ENCODE measurements around the gene TCFL5.

Gene TCFL5

DNA sequence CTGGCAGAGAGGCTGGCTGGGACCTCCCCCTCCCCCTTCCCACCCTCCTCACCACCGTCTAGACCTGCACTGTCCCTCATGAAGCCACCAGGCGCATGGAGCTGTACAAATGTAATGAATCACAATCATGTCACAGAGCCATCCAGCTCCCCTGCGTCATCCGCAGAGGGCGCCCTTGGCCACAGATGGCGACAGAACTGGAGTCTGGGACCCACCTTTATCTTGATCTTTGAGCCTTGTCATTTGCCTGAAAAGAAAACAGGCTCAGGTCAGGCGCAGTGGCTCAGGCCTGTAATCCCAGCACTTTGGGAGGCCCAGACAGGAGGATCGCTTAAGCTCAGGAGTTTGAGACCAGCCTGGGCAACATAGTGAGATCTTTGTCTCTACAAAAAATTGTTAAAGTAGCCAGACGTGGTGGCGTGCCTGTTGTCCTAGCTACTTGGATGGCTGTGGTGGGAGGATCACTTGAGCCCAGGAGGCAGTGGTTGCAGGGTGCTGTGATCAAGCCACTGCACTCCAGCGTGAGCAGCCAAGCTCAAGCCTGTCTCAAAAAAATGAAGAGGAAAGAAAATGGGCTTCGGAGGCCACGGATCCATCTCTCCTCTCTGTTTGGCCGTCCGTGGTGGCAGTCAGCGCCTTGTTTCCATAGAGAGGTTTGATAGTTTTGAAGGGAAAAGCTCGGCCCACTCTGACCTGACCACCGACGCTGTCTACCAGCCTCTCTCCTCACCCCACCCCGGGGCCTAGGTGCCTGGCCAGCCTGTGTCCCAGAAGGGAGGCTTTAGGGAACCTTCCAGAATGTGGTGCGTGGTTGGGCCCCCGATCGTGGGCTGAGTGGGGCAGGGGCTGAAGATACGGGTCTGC is 38.6 kb downstream of the TCFL5 start:
- Histone ChIP-seq H2AFZ (ENCODE audit: low read length) (no peak overlapping the region), H3K27me3 (ENCODE audit: insufficient read depth, low read length, poor library complexity, severe bottlenecking) (no peaks in the 10 kb centered on the region), H3K79me2 (ENCODE audit: insufficient read depth, low read length) (no peaks in the 10 kb centered on the region), H3K9ac (ENCODE audit: low read depth, low read length, poor library complexity, severe bottlenecking) (no peak overlapping the region), H3F3A (ENCODE audit: low read depth) (no peaks in the 10 kb centered on the region), H3K9me2 (replicated peaks; ENCODE audit: low read depth, low read length) (no peaks in the 10 kb centered on the region), H3K9me3 (ENCODE audit: insufficient read depth, low read depth, low read length) (no peaks in the 10 kb centered on the region), H3K36me3 (ENCODE audit: insufficient read depth, low read length) (no peaks in the 10 kb centered on the region), H3K4me1 (ENCODE audit: insufficient read depth, low read length, poor library complexity, severe bottlenecking) (no peaks in the 10 kb centered on the region), H3K4me2 (ENCODE audit: low read depth, low read length, poor library complexity, severe bottlenecking) (no peak overlapping the region), H3K4me3 (ENCODE audit: low read length, poor library complexity, severe bottlenecking) (no peak overlapping the region), H4K20me1 (ENCODE audit: insufficient read depth, low read length, poor library complexity, severe bottlenecking) (no peaks in the 10 kb centered on the region)
- TF ChIP-seq, protein P1, sequence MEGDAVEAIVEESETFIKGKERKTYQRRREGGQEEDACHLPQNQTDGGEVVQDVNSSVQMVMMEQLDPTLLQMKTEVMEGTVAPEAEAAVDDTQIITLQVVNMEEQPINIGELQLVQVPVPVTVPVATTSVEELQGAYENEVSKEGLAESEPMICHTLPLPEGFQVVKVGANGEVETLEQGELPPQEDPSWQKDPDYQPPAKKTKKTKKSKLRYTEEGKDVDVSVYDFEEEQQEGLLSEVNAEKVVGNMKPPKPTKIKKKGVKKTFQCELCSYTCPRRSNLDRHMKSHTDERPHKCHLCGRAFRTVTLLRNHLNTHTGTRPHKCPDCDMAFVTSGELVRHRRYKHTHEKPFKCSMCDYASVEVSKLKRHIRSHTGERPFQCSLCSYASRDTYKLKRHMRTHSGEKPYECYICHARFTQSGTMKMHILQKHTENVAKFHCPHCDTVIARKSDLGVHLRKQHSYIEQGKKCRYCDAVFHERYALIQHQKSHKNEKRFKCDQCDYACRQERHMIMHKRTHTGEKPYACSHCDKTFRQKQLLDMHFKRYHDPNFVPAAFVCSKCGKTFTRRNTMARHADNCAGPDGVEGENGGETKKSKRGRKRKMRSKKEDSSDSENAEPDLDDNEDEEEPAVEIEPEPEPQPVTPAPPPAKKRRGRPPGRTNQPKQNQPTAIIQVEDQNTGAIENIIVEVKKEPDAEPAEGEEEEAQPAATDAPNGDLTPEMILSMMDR (conservative IDR thresholded peaks at IDR 0.05; ENCODE audit: low read length): peak; percentile 83
- no peak for TF ChIP-seq EZH2phosphoT487 (IDR thresholded peaks at IDR 0.05; ENCODE audit: borderline replicate concordance)

DNA sequence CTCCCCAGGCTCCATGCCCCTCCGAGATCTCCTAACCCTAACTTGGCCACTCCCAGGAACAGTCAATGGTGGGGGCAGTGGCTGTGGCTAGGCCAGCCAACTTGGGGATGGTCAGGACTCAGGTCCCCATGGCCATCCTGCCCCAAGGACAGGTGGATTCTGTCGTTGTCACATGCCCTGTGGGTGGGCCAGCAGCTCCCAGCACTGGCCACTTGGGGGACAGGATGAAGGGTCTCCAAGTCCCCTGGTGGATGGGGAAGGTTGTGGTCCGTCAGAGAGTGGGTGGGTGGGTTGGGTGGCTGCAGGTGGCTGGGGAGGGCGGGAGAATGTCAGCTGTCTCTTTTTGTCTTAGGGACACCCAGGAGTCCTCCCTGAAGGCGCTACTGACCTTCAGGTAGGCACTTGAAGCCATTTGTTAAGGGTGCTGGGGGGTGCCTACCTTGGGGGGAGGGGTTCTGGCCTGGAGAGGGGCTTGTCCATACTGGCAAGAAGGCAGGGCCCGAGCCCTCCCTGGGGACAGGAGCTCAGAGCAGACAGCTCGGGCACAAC is 39.3 kb downstream of the TCFL5 start:
- Histone ChIP-seq H3K36me3 (ENCODE audit: insufficient read depth, low read length) (no peaks in the 10 kb centered on the region), H3K9ac (ENCODE audit: low read depth, low read length, poor library complexity, severe bottlenecking) (no peak overlapping the region), H3F3A (ENCODE audit: low read depth) (no peaks in the 10 kb centered on the region), H3K27me3 (ENCODE audit: insufficient read depth, low read length, poor library complexity, severe bottlenecking) (no peaks in the 10 kb centered on the region), H3K4me1 (ENCODE audit: insufficient read depth, low read length, poor library complexity, severe bottlenecking) (no peaks in the 10 kb centered on the region), H3K9me2 (replicated peaks; ENCODE audit: low read depth, low read length) (no peaks in the 10 kb centered on the region), H3K4me3 (ENCODE audit: low read length, poor library complexity, severe bottlenecking) (no peak overlapping the region), H4K20me1 (ENCODE audit: insufficient read depth, low read length, poor library complexity, severe bottlenecking) (no peaks in the 10 kb centered on the region), H3K79me2 (ENCODE audit: insufficient read depth, low read length) (no peaks in the 10 kb centered on the region), H2AFZ (ENCODE audit: low read length) (no peak overlapping the region), H3K9me3 (ENCODE audit: insufficient read depth, low read depth, low read length) (no peaks in the 10 kb centered on the region), H3K4me2 (ENCODE audit: low read depth, low read length, poor library complexity, severe bottlenecking) (no peak overlapping the region)
- TF ChIP-seq EZH2phosphoT487 (IDR thresholded peaks at IDR 0.05; ENCODE audit: borderline replicate concordance): no peak
- TF ChIP-seq, protein P1 (conservative IDR thresholded peaks at IDR 0.05; ENCODE audit: low read length): no peak

DNA sequence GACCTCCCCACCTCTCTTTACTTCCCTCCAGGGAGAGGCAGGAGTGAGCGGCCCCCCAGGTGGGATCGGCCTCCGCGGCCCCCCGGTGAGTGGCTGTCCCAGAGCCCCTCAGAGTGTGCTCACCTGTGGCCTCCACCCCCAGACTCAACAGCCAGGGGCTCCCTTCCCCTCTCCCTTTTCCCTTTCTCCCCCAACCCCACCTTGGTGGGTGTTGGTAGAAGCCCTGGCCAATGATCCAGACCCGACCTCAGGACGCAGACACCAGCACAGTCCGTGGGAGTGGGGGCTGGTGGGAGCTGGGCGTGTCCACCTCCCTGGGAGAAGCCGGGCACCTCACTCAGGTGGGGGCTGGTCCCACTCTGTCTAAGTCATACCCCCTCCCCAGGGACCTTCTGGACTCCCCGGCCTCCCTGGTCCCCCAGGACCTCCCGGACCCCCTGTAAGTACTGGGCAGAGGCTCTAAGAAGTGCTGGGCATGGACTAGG is 39.9 kb downstream of the TCFL5 start:
- Histone ChIP-seq H4K20me1 (ENCODE audit: insufficient read depth, low read length, poor library complexity, severe bottlenecking) (no peaks in the 10 kb centered on the region), H3K9me2 (replicated peaks; ENCODE audit: low read depth, low read length) (no peaks in the 10 kb centered on the region), H3K79me2 (ENCODE audit: insufficient read depth, low read length) (no peaks in the 10 kb centered on the region), H3K4me3 (ENCODE audit: low read length, poor library complexity, severe bottlenecking) (no peak overlapping the region), H2AFZ (ENCODE audit: low read length) (no peak overlapping the region), H3K4me1 (ENCODE audit: insufficient read depth, low read length, poor library complexity, severe bottlenecking) (no peaks in the 10 kb centered on the region), H3K27me3 (ENCODE audit: insufficient read depth, low read length, poor library complexity, severe bottlenecking) (no peaks in the 10 kb centered on the region), H3K4me2 (ENCODE audit: low read depth, low read length, poor library complexity, severe bottlenecking) (no peak overlapping the region), H3K9me3 (ENCODE audit: insufficient read depth, low read depth, low read length) (no peaks in the 10 kb centered on the region), H3K9ac (ENCODE audit: low read depth, low read length, poor library complexity, severe bottlenecking) (no peak overlapping the region), H3K36me3 (ENCODE audit: insufficient read depth, low read length) (no peaks in the 10 kb centered on the region), H3F3A (ENCODE audit: low read depth) (no peaks in the 10 kb centered on the region)
- TF ChIP-seq, protein P1 (conservative IDR thresholded peaks at IDR 0.05; ENCODE audit: low read length): no peak
- no peak for TF ChIP-seq EZH2phosphoT487 (IDR thresholded peaks at IDR 0.05; ENCODE audit: borderline replicate concordance)
